ENCODE results near the gene NELFB.

The NELFB gene

GRCh38 chr9:137228968-137229896 lies 25.9 kb upstream of the NELFB start:
- no peak for TF ChIP-seq Cebpa-rat (IDR thresholded peaks at IDR 0.05)
- Histone ChIP-seq H3K4me1 (peaks cover 71% of the 10 kb centered on the region), H3K27me3 (no peaks in the 10 kb centered on the region), H3K4me3 (no peak overlapping the region), H3K27ac (peak overlapping the region; percentile 50), H3K4me2 (peak overlapping the region; percentile 83), H3K9ac (peak overlapping the region; percentile 32; the same call in 1 of the 2 replicates), H3K9me3 (no peaks in the 10 kb centered on the region), H3K36me3 (no peaks in the 10 kb centered on the region), H4K20me1 (peaks cover 2% of the 10 kb centered on the region; the same call in 1 of the 2 replicates)

- H3K4me2 ChIP-seq, result peak overlapping the region; percentile 83
- no peaks in the 10 kb centered on the region for H3K27me3 ChIP-seq
- H3K9ac ChIP-seq, result peak overlapping the region; percentile 32
- TF ChIP-seq Cebpa-rat (IDR thresholded peaks at IDR 0.05), result no peak
- H3K36me3 ChIP-seq, result no peaks in the 10 kb centered on the region
- no peak overlapping the region for H3K4me3 ChIP-seq
- peak overlapping the region; percentile 50 for H3K27ac ChIP-seq
- peaks cover 8% of the 10 kb centered on the region; the same call in 1 of the 2 replicates for H4K20me1 ChIP-seq
- no peaks in the 10 kb centered on the region for H3K9me3 ChIP-seq
- peaks cover 71% of the 10 kb centered on the region for H3K4me1 ChIP-seq
These were observed 25.0 kb upstream of the NELFB start for GRCh38 chr9:137229903-137230704.

GRCh38 chr9:137230705-137231371 lies 24.3 kb upstream of the NELFB start, which contains the start of gene SLC34A3:
Gene SLC34A3, plus strand, starts transcription at chr9:137230901. Its CDS starts 802 bp downstream, at chr9:137231703.
- Histone ChIP-seq H3K4me1 (peaks cover 71% of the 10 kb centered on the region), H3K36me3 (no peaks in the 10 kb centered on the region), H3K27me3 (no peaks in the 10 kb centered on the region), H3K4me3 (no peak within 1 kb of the TSS), H4K20me1 (peaks cover 15% of the 10 kb centered on the region; the same call in 1 of the 2 replicates), H3K27ac (peak within 1 kb of the TSS; percentile 50), H3K9ac (peak within 1 kb of the TSS; percentile 32), H3K9me3 (no peaks in the 10 kb centered on the region), H3K4me2 (peak within 1 kb of the TSS; percentile 83)
- TF ChIP-seq Cebpa-rat (IDR thresholded peaks at IDR 0.05), result no peak

GRCh38 chr9:137231372-137232039 lies 23.6 kb upstream of the NELFB start:
- peak overlapping the region; percentile 25; the same call in 1 of the 2 replicates for H3K4me2 ChIP-seq
- 0 out of 2 replicates have a peak overlapping the region, but pooled peaks have one; percentile 46 for H3K9ac ChIP-seq
- H3K36me3 ChIP-seq, result no peaks in the 10 kb centered on the region
- H3K4me1 ChIP-seq, result peaks cover 76% of the 10 kb centered on the region
- 0 out of 2 replicates have a peak overlapping the region, but pooled peaks have one; percentile 12 for H3K27ac ChIP-seq
- no peak overlapping the region for H3K4me3 ChIP-seq
- H3K9me3 ChIP-seq, result no peaks in the 10 kb centered on the region
- peaks cover 17% of the 10 kb centered on the region; the same call in 1 of the 2 replicates for H4K20me1 ChIP-seq
- H3K27me3 ChIP-seq, result no peaks in the 10 kb centered on the region
- TF ChIP-seq Cebpa-rat (IDR thresholded peaks at IDR 0.05), result no peak

- H3K4me2 ChIP-seq, result peak overlapping the region; percentile 25
- no peaks in the 10 kb centered on the region for H3K9me3 ChIP-seq
- H3K9ac ChIP-seq, result 0 out of 2 replicates have a peak overlapping the region, but pooled peaks have one; percentile 46
- H4K20me1 ChIP-seq, result peaks cover 17% of the 10 kb centered on the region; the same call in 1 of the 2 replicates
- H3K36me3 ChIP-seq, result no peaks in the 10 kb centered on the region
- no peak overlapping the region for H3K4me3 ChIP-seq
- no peaks in the 10 kb centered on the region for H3K27me3 ChIP-seq
- peaks cover 80% of the 10 kb centered on the region for H3K4me1 ChIP-seq
- 0 out of 2 replicates have a peak overlapping the region, but pooled peaks have one; percentile 12 for H3K27ac ChIP-seq
- no peak for TF ChIP-seq Cebpa-rat (IDR thresholded peaks at IDR 0.05)
These were observed 23.0 kb upstream of the NELFB start for GRCh38 chr9:137232101-137232500.

GRCh38 chr9:137232510-137232909 lies 22.6 kb upstream of the NELFB start:
- H3K9ac ChIP-seq, result 0 out of 2 replicates have a peak overlapping the region, but pooled peaks have one; percentile 46
- no peak overlapping the region for H3K4me3 ChIP-seq
- H3K27me3 ChIP-seq, result no peaks in the 10 kb centered on the region

GRCh38 chr9:137233143-137233980 lies 21.8 kb upstream of the NELFB start:
- Histone ChIP-seq H3K9ac (no peak overlapping the region), H3K9me3 (no peaks in the 10 kb centered on the region), H3K27me3 (no peaks in the 10 kb centered on the region), H4K20me1 (peaks cover 17% of the 10 kb centered on the region; the same call in 1 of the 2 replicates), H3K4me3 (no peak overlapping the region), H3K4me2 (no peak overlapping the region), H3K4me1 (peaks cover 83% of the 10 kb centered on the region), H3K27ac (no peak overlapping the region), H3K36me3 (no peaks in the 10 kb centered on the region)
- TF ChIP-seq Cebpa-rat (IDR thresholded peaks at IDR 0.05), result no peak

More at GRCh38 chr9:137232510-137232909, 22.6 kb upstream of the NELFB start:
- Histone ChIP-seq H3K4me2 (peak overlapping the region; percentile 25), H3K36me3 (no peaks in the 10 kb centered on the region), H4K20me1 (peaks cover 17% of the 10 kb centered on the region; the same call in 1 of the 2 replicates), H3K27ac (0 out of 2 replicates have a peak overlapping the region, but pooled peaks have one; percentile 12), H3K9me3 (no peaks in the 10 kb centered on the region), H3K4me1 (peaks cover 80% of the 10 kb centered on the region)
- TF ChIP-seq Cebpa-rat (IDR thresholded peaks at IDR 0.05), result no peak

Measured in BLaER1 (cell line).